Posterior cingulate gyrus (tissue), 11 donors: Measurements from ENCODE around the gene SLC9A9.
"Not testable (repeated sequence)": the region's sequence is repeated elsewhere in the genome, so short reads cannot be mapped to it uniquely, and the experiment has no call there.

Experiments used
- DNase-seq, 10 donors: peaks; one replicate each; pipeline versions ENCODE4 v3.0.0 to v3.0.0-alpha.2; 2020 to 2021; ENCODE audit warnings: mixed read lengths in 3 of 10
- intact Hi-C: fragments of 100-400 bp; cut with DNase I; formaldehyde crosslinking; loops from one replicate; pipeline ENCODE4 v1.15.1; 2023

The SLC9A9 gene

DNA sequence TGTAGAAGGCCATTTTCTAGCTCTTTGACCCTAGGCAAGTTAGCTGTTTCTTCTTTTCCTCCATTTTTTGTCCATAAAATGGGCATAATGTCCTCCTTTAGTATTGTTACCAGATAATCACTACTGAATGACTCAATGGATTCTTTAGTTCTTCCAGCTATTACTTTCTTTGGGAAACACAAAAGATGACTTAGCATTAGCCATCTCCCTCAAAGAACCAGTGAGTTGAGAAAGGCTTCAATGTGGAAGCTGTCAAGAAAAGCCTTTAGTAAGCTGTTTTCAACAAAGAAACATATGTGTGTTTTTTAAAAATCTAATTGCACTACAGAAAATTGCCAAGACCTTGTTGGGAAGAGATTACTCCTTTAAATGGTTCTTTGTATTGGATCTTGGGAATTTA, 135.7 kb downstream of the SLC9A9 start:
- DNase-seq = no peak
- intact Hi-C loops = no loop called here

DNA sequence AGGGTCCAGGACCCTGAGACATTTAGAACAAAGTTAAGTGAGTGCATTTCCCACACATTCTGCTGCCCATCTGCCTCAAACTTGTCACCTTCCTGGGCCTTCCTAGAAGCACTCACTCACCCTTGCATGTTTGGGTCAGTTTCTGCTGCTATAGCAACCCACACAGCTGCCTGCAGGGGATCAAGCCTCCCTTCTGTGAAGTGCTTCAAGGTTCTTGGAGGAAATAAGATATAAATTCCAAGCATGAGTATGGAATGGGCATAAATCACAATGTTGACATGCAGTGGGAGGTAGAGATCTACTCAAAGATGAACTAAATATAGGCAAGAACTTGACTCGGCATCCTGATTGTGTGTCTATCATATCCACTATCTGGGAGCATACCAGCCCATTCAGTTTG, 140.4 kb downstream of the SLC9A9 start:
- intact Hi-C loops = no loop called here
- no peak for DNase-seq

- intact Hi-C loops = no loop called here
Measured at GRCh38 chr3:143700431-143700975, 147.8 kb downstream of the SLC9A9 start.

DNA sequence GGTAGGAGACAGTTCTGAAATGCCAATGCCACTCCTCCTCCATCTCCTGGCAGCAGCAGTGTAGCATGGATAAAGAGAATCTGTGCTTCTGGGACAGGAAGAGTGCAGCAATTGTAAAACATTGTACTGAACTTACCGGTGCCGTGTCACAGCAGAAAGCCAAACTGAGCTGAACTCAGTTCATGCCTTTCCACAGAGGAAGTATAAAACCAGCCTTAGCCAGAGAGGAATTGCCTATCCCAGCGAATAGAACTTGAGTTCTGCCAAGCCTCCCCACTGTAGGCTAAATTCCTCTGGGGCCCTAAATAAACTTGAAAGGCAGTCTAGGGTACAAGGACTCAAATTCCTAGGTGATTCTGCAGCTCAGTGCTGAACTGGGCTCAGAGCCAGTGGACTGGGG, 148.8 kb downstream of the SLC9A9 start:
- intact Hi-C loops = no loop called here
- no peak for DNase-seq

More at GRCh38 chr3:143700431-143700975, 147.8 kb downstream of the SLC9A9 start:
- DNase-seq = no peak

DNA sequence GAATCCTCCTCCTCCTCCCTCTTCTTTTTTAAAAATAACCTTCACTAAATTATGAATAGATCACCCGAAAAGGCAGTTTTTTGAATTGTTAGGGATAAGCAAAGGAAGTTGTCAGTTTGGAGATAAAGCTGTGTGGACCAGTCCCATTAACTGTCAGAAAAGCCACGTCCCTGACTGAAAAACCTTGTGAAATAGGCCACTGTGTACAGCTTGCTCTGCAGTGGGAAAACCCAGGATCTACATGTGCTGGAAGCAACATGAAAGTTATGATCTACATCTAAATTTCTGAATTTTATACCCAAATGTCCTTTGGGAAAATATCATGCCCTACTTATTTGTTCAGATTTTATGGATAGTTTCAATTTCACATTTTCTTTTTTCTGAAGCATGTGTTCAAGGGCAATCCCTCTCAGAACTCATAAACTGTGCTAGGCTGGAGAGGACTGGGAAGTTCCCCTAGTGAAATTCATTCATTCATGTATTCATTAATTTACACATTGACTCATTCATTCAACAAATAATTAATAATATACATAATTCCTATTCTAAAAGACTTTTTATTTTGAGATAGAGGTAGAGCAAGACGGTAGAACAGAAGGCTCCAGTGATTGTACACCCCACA, 149.5 kb downstream of the SLC9A9 start:
- intact Hi-C loops = no loop called here
- no peak for DNase-seq

DNA sequence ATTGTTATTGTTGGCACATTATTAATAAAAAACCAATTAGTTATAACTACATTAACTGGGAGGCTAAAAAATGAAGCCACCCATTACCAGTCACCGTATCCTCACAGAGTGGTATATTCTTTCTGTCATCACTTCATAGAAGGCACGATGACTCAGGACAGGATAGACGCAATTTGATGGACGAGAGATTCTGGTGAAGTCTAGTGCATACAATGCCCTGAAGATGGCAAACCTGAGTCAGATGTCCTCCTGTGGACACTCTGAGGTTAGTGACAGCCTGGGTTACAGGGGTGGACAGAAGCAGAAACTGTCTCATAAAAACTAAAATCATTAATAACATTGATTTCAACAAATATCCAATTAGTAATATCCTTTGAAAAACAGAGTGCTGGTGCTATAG, 150.3 kb downstream of the SLC9A9 start:
- intact Hi-C loops = no loop called here
- no peak for DNase-seq

DNA sequence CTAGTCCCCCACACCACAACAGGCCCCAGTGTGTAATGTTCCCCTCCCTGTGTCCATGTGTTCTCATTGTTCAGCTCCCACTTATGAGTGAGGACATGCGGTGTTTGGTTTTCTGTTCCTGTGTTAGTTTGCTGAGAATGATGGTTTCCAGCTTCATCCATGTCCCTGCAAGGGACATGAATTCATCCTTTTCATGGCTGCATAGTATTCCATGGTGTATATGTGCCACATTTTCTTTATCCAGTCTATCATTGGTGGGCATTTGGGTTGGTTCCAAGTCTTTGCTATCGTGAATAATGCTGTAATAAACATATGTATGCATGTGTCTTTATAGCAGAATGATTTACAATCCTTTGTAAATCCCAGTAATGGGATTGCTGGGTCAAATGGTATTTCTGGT, 152.9 kb downstream of the SLC9A9 start:
- intact Hi-C loops, DNase-seq: not testable (repeated sequence)

GRCh38 chr3:143693506-143693905, 154.8 kb downstream of the SLC9A9 start:
- DNase-seq = no peak

DNA sequence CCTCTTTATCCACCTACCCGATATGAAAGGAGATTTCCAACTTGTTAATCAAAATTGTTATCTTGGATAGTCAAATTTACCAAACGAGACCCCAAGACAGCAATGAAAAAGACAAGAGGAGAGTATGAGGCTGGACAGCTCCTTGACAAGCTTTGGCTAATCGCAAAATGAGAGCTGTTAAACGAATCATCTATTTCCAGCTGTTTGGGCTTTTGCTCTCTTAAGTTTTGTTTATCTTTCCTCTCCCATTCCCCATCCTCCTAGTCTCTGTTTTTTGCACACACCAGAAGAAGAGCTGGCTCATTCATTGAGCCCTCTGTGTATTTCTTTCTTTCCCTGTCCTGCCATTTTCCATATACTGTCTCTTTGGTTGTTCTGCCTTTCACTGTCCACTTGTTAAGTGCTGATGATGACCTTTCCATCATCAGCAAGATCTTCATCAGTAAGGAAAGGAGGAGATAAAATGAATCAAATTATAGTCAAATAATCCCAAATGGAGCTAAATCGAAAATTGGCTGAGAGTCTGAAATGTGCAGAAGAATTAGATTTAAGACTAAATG, 161.6 kb downstream of the SLC9A9 start:
- no peak for DNase-seq
- intact Hi-C loops = no loop called here

More at GRCh38 chr3:143693506-143693905, 154.8 kb downstream of the SLC9A9 start:
- intact Hi-C loops = no loop called here

DNA sequence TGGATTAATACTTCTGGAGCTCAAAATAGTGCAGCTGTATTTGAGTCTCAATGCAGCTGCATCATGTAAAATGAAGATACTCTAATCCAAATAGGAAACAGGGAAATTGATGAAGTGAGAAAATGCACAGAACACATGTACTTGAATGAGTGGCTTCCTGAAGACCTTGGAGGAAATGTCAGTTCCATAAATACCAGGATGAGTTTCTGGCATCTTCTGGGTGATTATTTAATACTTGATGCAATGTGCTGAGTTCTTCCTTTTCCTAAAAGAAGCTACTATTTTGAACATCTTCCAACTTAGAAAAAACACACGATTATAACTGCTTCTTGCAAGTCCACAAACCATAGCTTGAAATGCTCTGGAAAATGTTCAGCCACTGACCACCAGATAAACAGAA, 162.8 kb downstream of the SLC9A9 start:
- DNase-seq = no peak
- intact Hi-C loops = no loop called here

DNA sequence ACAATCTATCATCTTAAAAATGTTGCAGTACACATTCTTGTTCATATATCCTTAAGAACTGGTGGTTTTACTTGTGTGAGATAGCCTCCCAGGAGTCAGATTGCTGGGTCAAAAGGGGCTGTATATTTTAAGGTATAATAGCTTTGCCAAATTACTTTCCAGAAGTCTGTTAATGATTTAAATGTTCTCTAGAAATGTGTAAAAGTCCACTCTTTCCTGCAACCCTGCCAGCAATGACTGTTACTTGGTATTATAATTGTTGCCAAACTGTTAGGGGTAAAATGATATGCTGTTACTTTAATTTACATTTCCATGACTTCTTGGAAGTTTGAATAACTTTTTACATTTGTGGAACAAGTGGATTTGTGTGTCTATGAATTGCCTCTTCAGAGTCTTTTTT, 170.8 kb downstream of the SLC9A9 start:
- no peak for DNase-seq
- intact Hi-C loops = loop anchor here (10.0 kb wide), 2 partner anchors 553 to 643 kb away; no protein-coding TSS in a partner anchor

- intact Hi-C loops = loop anchor here (10.0 kb wide), 2 partner anchors 552 to 642 kb away; no protein-coding TSS in a partner anchor
- DNase-seq = no peak
Measured at GRCh38 chr3:143676747-143677146, 171.5 kb downstream of the SLC9A9 start.

DNA sequence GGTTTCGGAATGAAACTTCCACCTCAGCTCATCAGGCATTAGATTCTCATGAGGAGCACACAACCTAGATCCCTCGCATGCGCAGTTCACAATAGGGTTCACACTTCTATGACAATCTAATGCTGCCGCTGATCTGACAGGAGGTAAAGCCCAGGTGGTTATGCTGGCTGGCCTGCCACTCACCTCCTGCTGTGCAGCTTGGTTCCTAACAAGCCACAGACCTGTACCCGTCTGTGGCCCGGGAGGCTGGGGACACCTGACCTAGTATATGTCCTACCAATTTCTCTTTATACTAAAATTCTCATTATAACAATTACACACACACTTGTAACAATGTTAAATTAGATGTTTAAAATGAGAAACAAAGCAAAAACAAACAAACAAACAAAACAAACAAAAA, 172.2 kb downstream of the SLC9A9 start:
- intact Hi-C loops = loop anchor here (10.0 kb wide), 2 partner anchors 551 to 641 kb away; no protein-coding TSS in a partner anchor
- no peak for DNase-seq

DNA sequence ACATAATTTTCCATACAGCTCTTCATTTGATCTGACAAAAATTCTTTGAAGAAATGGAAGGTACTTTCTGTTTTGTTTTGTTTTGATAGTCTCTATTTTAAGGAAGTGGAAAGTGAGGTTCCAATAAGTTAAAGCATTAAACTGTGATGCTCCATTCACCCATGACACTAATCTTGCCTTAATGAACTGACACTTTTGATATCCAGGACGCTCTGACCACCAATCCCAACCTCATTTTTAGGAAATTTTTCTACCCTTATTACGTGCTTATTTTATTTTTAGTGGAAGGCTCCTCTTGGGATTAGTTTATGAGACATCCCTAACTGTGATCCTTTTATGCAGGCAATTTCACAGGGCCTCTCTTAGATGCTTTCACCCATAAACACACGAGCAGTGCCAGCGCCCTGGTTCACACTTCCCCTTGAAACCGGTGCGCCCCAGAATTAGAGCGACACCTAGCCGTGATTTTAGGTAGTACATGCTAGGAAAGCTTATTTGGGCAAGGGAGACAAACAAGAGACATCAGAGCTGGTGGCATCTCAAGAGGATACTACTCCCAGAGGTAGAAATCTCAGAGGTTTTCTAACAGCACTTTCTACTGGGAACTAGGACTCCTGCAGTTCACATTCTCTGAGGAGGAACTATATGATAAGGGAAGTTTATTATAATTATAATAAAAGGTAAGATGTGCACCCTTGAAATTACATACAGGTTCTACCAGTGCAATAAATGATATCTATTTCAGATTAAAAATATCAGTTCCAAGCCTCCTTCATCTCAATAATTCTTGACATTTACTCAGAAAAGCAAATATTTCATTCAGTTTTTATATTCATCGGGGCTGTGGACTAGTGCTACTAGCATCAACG, 173.9 kb downstream of the SLC9A9 start:
- intact Hi-C loops = loop anchor here (10.0 kb wide), 2 partner anchors 550 to 640 kb away; no protein-coding TSS in a partner anchor
- peak; percentile 11 to 90 (median 66) for DNase-seq

- DNase-seq = no peak
- intact Hi-C loops = loop anchor here (10.0 kb wide), 2 partner anchors 548 to 638 kb away; no protein-coding TSS in a partner anchor
Measured at GRCh38 chr3:143672396-143673165, 175.7 kb downstream of the SLC9A9 start.

DNA sequence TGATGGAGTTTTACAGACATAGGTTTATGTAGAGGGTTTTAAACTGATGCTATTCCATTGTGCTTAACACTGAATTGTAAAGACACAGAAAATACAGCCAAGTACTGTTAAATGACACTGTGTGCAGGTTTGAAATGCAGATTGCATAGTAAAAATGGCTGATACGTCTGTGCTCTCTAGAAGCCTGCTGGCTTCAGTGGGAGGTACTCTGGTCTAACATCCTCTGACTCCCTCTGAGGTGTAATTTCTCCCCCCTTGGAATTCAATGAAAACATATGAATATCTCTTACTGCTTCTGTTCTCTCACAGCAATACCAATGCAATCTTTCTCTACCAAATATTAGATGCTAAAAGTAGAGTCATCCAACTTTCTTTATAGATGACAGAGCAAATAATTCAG, 176.6 kb downstream of the SLC9A9 start:
- intact Hi-C loops = loop anchor here (10.0 kb wide), 2 partner anchors 547 to 637 kb away; no protein-coding TSS in a partner anchor
- DNase-seq = no peak

GRCh38 chr3:143668924-143669790, 179.1 kb downstream of the SLC9A9 start:
- no peak for DNase-seq
- intact Hi-C loops = no loop called here

DNA sequence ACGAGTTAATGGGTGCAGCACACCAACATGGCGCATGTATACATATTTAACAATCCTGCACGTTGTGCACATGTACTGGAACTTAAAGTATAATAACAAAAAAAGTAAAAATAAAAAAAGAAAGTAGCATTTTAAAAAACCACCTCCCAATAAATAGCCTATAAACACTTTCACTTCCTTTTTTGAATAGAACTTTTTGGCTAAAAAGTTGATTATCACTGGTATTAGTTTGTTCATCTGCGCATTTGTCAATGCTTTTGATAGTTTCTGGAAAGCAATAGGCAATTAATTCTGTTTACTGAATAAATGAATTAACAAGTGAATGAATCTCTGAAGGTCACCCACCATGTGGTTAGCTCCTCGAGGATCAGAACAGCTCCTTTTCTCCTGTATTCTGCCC, 179.9 kb downstream of the SLC9A9 start:
- intact Hi-C loops = no loop called here
- DNase-seq = no peak

DNA sequence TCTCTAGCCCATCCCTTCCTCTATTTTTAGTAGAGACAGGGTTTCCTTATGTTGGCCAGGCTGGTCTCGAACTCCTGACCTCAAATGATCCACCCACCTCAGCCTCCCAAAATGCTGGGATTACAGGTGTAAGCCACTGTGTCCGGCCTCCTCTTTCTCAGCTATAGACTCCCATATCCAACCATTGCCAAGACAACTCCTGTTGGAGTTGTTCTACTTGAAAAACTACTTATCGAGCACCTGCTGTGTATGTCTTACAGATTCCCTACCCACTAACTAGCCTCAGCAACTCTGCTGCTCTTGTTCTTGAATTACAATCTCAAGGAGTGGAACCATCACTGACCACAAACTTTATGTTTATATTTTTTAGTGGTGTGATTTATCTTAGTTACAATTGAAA, 186.6 kb downstream of the SLC9A9 start:
- intact Hi-C loops = no loop called here
- DNase-seq = no peak
